Measurements from ENCODE around the gene OBSCN.

OBSCN gene

GRCh38 chr1:228333739-228334115 is 125.9 kb downstream of the OBSCN start:
- Mint-ChIP-seq H3K4me3 (no peak overlapping the region), H3K36me3 (ENCODE audit: low read depth) (peaks cover 8% of the 10 kb centered on the region), H3K9me3 (no peaks in the 10 kb centered on the region), H3K4me1 (no peaks in the 10 kb centered on the region), H3K27me3 (ENCODE audit: low read depth, poor library complexity) (no peaks in the 10 kb centered on the region), H3K27ac (no peak overlapping the region)
- TF ChIP-seq CTCF (IDR thresholded peaks at IDR 0.05), result no peak
- no peak for DNase-seq

- H3K36me3 Mint-ChIP-seq (ENCODE audit: low read depth), result peaks cover 10% of the 10 kb centered on the region
- H3K4me3 Mint-ChIP-seq, result no peak overlapping the region
- no peaks in the 10 kb centered on the region for H3K4me1 Mint-ChIP-seq
- H3K27me3 Mint-ChIP-seq (ENCODE audit: low read depth, poor library complexity), result no peaks in the 10 kb centered on the region
- H3K27ac Mint-ChIP-seq, result no peak overlapping the region
- H3K9me3 Mint-ChIP-seq, result no peaks in the 10 kb centered on the region
- DNase-seq, result no peak
- no peak for TF ChIP-seq CTCF (IDR thresholded peaks at IDR 0.05)
Observed at GRCh38 chr1:228334226-228334935, 126.5 kb downstream of the OBSCN start.

GRCh38 chr1:228334954-228335353 is 127.1 kb downstream of the OBSCN start:
- no peak for DNase-seq
- no peaks in the 10 kb centered on the region for H3K9me3 Mint-ChIP-seq
- H3K4me1 Mint-ChIP-seq, result no peaks in the 10 kb centered on the region
- H3K36me3 Mint-ChIP-seq (ENCODE audit: low read depth), result peaks cover 14% of the 10 kb centered on the region
- no peak overlapping the region for H3K27ac Mint-ChIP-seq
- TF ChIP-seq CTCF (IDR thresholded peaks at IDR 0.05), result no peak
- H3K27me3 Mint-ChIP-seq (ENCODE audit: low read depth, poor library complexity), result no peaks in the 10 kb centered on the region
- H3K4me3 Mint-ChIP-seq, result no peak overlapping the region

- H3K4me3 Mint-ChIP-seq, result no peak overlapping the region
- TF ChIP-seq CTCF (IDR thresholded peaks at IDR 0.05), result no peak
- H3K36me3 Mint-ChIP-seq (ENCODE audit: low read depth), result peaks cover 14% of the 10 kb centered on the region
- no peaks in the 10 kb centered on the region for H3K9me3 Mint-ChIP-seq
- H3K27me3 Mint-ChIP-seq (ENCODE audit: low read depth, poor library complexity), result no peaks in the 10 kb centered on the region
- DNase-seq, result peak; percentile 1
- H3K4me1 Mint-ChIP-seq, result no peaks in the 10 kb centered on the region
- peak overlapping the region; percentile 72 for H3K27ac Mint-ChIP-seq
Observed at GRCh38 chr1:228335406-228336307, 127.8 kb downstream of the OBSCN start.

- H3K36me3 Mint-ChIP-seq (ENCODE audit: low read depth), result peaks cover 14% of the 10 kb centered on the region
- DNase-seq, result peak; percentile 14
Observed at GRCh38 chr1:228336308-228337030, 128.6 kb downstream of the OBSCN start.

More at GRCh38 chr1:228336308-228337030, 128.6 kb downstream of the OBSCN start:
- H3K27ac Mint-ChIP-seq, result no peak overlapping the region
- no peak for TF ChIP-seq CTCF (IDR thresholded peaks at IDR 0.05)
- no peak overlapping the region for H3K4me3 Mint-ChIP-seq
- H3K9me3 Mint-ChIP-seq, result no peaks in the 10 kb centered on the region
- no peaks in the 10 kb centered on the region for H3K27me3 Mint-ChIP-seq (ENCODE audit: low read depth, poor library complexity)
- no peaks in the 10 kb centered on the region for H3K4me1 Mint-ChIP-seq
